ENCODE data around the gene PILRB.
"Not testable (repeated sequence)": the region's sequence is repeated elsewhere in the genome, so short reads cannot be mapped to it uniquely, and the experiment has no call there.

PILRB gene

GRCh38 chr7:100378114-100378755 lies 20.3 kb downstream of the PILRB start:
- no peak for DNase-seq

- no peak for DNase-seq
Measured at GRCh38 chr7:100380196-100380595, 22.3 kb downstream of the PILRB start.

GRCh38 chr7:100381531-100382233 lies 23.8 kb downstream of the PILRB start:
- DNase-seq, result not testable (repeated sequence)

DNA sequence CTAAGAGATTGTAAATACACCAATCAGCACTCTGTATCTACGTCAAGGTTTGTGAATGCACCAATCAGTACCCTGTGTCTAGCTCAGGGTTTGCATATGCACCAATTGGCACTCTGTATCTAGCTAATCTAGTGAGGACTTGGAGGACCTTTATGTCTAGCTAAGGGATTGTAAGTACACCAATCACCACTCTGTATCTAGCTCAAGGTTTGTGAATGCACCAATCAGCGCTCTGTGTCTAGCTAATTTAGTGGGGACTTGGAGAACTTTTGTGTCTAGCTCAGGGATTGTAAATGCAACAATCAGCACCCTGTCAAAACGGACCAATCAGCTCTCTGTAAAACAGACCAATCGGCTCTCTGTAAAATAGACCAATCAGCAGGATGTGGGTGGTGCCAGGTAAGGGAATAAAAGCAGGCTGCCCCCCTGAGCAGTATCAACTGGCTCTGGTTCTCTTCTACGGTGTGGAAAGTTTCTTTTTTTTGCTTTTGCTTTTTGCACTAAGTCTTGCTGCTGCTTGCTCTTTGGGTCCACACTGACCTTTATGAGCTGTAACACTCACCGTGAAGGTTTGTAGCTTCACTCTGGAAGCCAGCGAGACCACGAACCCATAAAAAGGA lies 24.4 kb downstream of the PILRB start:
- not testable (repeated sequence) for DNase-seq

DNA sequence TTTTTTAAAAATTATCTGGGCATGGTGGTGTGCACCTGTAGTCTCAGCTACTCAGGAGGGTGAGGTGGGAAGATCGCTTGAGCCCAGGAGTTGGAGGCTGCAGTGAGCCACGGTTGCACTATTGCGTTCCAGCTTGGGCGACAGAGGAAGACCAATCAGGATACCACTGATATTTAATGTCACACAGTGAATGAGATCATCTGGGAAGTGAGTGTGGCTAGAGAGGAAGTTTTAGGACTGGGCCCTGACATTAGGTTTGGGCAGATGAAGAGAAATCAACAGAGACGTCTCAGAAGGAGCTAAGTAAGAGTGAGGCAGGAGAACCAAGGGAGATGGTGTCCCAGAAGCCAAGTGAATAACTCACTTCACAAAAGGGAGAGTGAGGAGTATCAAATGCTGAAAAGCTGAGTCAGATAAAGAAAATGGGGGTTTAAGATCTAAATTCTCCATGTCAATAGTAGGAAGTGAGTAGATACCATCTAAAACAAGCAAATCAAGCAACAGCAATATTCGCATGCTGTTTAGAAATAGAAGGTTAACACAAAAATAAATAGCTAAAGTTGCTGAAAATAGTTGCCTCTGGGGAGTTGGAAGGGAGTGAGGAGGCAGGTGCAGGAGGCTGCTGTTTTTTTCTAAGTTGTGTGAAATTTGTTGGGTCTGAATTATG lies 26.8 kb downstream of the PILRB start:
- DNase-seq, result no peak

- DNase-seq, result no peak
Measured at GRCh38 chr7:100386940-100387339, 29.0 kb downstream of the PILRB start.

DNA sequence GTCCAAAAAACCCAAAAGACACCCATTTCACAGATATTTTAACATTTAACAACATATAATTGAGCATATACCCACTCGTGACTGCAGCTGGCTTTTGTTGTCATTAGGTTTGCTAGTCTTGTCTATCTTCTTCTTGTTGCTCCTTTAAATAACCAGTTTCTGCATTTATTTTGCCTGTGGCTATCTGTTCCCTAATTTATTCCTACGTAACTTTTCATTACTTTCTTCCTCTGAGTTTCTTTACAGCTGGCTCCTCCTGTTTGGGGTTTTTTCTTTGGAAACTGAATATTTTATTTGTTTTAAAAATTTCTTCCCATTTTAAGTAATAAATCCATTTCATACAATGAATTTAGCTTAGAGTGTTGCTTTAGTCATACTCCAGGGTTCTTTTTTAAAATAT lies 29.8 kb downstream of the PILRB start:
- no peak for DNase-seq

DNA sequence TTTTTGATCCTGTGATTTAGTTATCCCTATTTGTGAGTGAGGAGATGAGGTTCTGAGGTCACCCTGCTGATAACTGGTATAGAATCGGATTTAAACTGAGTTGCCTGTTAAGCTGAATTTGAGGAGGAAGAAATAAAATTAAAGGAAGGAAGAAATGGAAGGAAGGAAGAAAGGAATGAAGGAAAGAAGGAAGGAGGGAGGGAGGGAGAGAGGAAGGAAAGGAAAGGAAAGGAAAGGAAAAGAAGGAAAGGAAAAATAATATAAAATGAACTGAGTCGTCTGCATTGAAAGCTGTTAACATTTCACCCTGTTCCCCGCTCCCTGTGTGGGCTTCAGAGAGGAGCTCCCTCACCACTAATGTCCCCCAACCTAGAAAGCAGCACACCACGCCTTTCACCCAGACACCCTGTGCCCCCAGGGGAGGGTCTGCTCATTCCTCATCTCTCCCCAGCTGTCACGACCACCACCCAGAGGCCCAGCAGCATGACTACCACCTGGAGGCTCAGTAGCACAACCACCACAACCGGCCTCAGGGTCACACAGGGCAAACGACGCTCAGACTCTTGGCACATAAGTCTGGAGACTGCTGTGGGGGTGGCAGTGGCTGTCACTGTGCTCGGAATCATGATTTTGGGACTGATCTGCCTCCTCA lies 31.6 kb downstream of the PILRB start:
- no peak for DNase-seq

- no peak for DNase-seq
Measured at GRCh38 chr7:100390286-100391009, 32.5 kb downstream of the PILRB start.

DNA sequence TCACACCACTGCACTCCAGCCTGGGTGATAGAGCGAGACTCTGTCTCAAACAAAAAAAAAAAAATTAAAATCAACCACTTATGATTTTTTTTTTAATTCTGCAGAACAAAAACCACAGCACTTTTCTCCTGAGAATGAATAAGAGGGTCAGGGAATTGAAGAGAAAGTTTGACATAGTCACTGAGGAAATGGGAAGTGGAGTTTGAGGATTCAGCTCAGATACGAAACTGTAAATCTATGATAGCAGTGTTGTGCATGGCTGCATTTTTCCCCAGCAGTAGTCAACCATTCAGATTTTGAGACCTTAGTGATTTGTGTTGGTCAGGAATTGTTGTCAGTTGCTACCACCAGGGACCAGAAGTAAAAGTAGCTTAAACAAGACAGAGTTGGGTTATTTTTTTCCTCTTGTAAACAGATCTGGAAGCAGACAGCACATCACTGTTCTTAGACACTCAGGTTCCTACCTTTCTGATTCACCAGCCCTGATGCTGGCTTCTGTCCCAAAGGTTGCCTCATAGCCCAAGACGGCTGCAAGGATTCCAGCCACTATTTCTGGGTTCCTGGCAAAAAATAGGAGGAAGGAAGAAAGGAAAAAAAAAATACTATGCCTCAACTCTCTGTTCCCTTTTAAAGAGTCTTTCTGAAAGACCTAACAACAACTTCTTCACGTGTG lies 35.5 kb downstream of the PILRB start:
- DNase-seq, result no peak

GRCh38 chr7:100394077-100394476 lies 36.2 kb downstream of the PILRB start:
- no peak for DNase-seq

GRCh38 chr7:100396421-100396982 lies 38.6 kb downstream of the PILRB start:
- DNase-seq, result peak; percentile 34

DNA sequence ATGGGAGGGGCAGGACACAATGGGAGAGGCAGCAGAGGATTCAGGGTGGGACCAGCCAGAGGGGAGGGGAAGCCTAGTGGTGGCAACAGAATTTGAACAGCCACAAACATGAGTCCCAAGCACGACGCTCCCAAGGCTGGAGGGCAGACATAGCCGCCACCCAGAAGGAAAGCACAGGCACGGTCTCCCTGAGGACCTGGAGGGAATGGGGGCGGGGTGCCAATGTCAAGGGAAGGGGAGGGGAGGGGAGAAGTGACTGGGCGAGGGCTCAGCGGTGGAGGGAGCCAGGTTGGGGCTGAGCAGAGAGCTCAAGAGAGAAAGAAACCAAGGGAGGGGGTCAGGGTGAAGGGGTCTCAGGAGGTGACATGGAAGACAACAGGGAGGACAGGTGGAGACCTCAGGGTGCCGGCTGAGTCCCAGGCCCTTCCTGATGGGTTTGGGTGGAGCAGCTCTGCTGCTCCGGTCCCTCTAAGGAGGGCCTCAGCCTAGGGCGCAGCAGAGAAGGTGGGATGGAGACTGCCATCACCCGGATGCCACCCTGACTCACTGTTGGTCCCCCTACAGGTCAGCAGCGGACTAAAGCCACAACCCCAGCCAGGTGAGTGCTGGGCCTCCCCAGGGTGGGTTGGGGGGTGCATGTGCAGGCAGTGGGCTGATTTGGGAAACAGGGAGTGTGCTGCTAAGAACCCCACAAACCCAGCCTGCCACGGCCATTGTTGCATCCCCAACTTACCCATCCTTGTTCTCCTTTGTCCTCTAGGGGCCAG lies 39.6 kb downstream of the PILRB start:
- DNase-seq, result no peak

GRCh38 chr7:100398239-100398638 lies 40.3 kb downstream of the PILRB start:
- DNase-seq, result no peak

DNA sequence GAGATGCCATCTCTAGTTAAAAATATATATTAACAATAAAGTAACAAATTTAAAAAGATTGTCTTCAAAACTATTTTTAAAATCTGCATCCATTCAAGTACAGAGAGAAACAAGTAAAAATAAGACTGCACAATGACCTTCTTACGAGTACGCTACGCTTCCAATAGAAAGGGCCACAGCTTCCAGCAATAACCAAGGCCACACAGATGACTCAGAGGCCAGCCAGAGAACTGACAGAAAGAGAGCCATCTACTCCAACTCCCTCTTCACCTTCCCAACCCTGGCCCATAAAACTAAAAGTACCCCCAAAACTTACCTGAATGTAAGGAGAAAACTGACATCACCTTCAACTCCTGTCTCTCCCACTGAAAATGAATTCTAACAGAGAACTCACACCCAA lies 42.1 kb downstream of the PILRB start:
- no peak for DNase-seq

DNA sequence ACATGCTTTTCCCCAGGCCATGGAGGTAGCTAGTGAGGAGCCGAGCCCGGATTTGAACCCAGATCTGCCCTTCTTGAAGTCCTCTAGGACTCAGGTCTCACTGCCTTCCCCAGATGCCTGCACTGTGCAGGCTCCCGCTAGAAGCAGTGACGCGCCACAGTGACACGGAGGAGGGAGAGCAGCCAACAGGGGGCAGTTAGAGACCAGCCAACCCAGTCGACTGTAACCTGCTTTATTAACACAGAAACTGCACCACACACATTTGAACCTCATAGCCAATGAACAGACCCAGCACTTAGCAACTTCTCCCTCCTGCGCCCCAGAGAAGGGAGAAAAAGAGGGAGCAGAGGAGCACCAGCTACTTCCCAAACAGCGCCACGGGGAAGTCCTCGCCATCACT lies 42.7 kb downstream of the PILRB start:
- DNase-seq, result peak; percentile 18

DNA sequence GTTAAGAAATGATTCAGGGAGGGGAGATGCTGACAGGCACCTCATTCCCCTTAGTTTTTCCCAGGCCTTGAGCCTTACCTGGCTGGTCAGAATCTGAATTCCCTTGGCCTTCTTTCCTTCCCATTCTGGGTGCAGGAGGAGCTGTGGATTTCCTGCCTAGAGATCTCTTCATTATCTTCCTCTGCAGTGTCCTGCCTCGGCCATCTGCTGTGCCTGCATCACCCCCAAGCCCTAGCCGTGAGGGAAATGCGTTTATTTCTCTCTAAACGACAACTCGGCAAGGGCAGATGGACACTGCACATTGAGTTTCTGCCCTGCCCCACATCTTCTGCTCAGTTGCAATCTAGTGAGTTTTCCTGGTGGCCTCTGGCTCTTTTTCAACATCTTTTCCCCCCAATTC lies 43.9 kb downstream of the PILRB start:
- no peak for DNase-seq

DNA sequence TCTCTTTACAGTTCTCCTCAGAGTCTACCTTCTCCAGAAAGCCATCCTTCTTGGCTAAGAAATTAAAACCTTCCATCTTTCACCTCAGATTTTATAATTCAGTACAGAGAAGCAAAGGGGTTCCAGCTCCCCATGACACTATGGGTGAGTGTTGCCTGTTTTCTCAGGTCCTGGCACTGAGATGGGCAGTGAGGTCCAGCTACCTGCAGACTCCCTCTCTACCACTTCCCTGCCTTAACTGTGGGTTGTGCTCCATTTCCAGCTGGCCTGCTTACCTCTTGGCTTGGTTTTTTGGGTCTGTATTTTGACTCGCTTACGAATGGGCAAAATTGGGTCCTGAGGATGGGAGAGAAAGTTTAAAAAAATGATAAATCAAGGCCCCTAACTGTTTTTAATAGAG lies 44.3 kb downstream of the PILRB start:
- DNase-seq, result no peak

DNA sequence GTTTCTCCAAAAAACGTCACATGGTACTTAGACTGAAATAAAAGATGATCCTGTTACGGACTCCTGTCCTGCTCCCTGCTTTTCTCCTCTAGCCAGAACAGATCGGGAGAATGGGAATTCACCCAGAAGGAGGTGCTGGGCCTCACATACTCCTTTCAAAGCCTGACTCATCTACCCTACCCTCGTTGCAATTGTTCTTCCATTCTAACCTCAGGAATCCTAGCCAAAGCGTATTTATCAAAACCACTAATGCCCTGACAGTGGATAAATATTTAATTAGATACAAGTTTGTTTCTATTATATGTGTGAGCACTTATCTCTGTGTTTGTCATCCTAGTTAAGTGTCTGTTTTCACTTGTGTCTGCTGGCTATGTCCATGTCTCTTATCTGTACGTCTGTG lies 48.9 kb downstream of the PILRB start:
- no peak for DNase-seq

DNA sequence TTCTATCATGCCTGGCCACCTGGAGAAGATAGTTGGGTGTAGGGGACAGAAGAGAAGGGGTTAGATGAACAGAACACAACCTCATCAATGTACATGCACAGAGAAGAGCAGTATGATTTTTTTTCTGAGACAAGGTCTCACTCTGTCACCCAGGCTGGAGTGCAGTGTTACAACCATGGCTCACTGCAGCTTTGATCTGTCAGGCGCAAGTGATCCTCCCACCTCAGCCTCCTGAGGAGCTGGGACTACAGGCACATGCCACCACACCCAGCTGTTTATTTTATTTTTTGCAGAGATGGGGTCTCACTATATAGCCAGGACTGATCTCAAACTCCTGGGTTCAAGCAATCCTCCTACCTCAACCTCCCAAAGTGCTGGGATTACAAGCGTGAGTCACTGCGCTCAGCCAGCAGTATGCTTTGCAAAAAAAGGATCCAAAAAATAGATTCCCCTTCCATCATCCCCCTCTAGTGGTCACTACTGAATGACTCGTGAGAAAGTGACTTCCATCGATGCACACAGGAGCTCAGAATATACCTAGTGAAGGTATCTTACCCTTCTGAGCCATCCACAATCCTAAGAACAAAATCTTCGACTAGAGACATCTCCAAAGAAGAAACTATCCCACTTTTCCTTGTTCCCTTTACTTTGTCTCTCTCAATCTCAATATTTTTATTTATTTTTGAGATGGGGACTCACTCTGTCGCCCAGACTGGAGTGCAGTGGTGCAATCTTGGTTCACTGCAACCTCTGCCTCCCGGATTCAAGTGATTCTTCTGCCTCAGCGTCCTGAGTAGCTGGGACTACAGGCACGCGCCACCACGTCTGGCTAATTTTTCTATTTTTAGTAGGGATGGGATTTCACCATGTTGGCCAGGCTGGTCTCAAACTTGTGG lies 49.6 kb downstream of the PILRB start:
- DNase-seq, result peak; percentile 49
